Skeletal muscle tissue (tissue), 4 donors: ENCODE results near the gene SPATA32. TPM values are rescaled to one million over a fixed set of nuclear protein-coding genes. Genes with fewer than 3 reads are reported as not detected.

Source experiments
- H3K27ac ChIP-seq: one replicate; pipeline ENCODE4 v1.7.0; 2013; ENCODE audit warnings: mild to moderate bottlenecking, low read depth, low read length, inconsistent platforms
- H3K27me3 ChIP-seq, 3 donors: one replicate each; pipeline ENCODE4 v1.7.0; 2013; ENCODE audit warnings: low read length in 3 of 3; ENCODE audit not compliant: control insufficient read depth in 3 of 3, insufficient read depth in 3 of 3
- H3K36me3 ChIP-seq, 3 donors: one replicate each; pipeline ENCODE4 v1.7.0; 2013; ENCODE audit warnings: low read length in 3 of 3; ENCODE audit not compliant: control insufficient read depth in 3 of 3, insufficient read depth in 3 of 3
- H3K4me1 ChIP-seq, 3 donors: one replicate each; pipeline ENCODE4 v1.7.0; 2013; ENCODE audit warnings: low read length in 3 of 3, mild to moderate bottlenecking in 3 of 3; ENCODE audit not compliant: control insufficient read depth in 3 of 3, insufficient read depth in 3 of 3
- H3K4me3 ChIP-seq, 3 donors: one replicate each; pipeline ENCODE4 v1.7.0; 2013; ENCODE audit warnings: low read length in 3 of 3
- H3K9ac ChIP-seq, 3 donors: one replicate each; pipeline ENCODE4 v1.7.0; 2013; ENCODE audit warnings: low read length in 3 of 3, mild to moderate bottlenecking in 3 of 3, moderate library complexity in 2 of 3, low read depth in 1 of 3
- H3K9me3 ChIP-seq, 3 donors: one replicate each; pipeline ENCODE4 v1.7.0; 2013; ENCODE audit warnings: low read length in 3 of 3; ENCODE audit not compliant: control insufficient read depth in 3 of 3
- total RNA-seq: library from RNA; depleted of rRNA; stranded (reverse); fragments of >200 nt; gene quantifications from one replicate; pipeline ENCODE4 v1.2.3, GENCODE V29; 2014
- donor health status: Osteomylitis.

The SPATA32 gene
- total RNA-seq, 1 donor from 2014 or later: not detected

- H3K9me3 ChIP-seq: no peaks in the 10 kb centered on the region
- H3K27ac ChIP-seq: no peak overlapping the region
- peaks cover 21 to 26% (median 24%) of the 10 kb centered on the region in 3 donors for H3K36me3 ChIP-seq
- no peaks in the 10 kb centered on the region for H3K27me3 ChIP-seq
- peaks cover 12 to 36% (median 23%) of the 10 kb centered on the region in 3 donors for H3K4me1 ChIP-seq
- H3K4me3 ChIP-seq: no peak overlapping the region
- no peak overlapping the region for H3K9ac ChIP-seq
These were observed 14.1 kb upstream of the SPATA32 start for GRCh38 chr17:45276031-45276430.

GRCh38 chr17:45274033-45274432 lies 12.1 kb upstream of the SPATA32 start:
- H3K4me1 ChIP-seq: peaks cover 12 to 32% (median 21%) of the 10 kb centered on the region in 3 donors
- H3K9me3 ChIP-seq: no peaks in the 10 kb centered on the region
- H3K27me3 ChIP-seq: no peaks in the 10 kb centered on the region
- H3K36me3 ChIP-seq: peaks cover 40 to 46% (median 43%) of the 10 kb centered on the region in 3 donors
- H3K4me3 ChIP-seq: no peak overlapping the region
- peak overlapping the region in 1 of 3 donors; percentile 40 for H3K9ac ChIP-seq
- H3K27ac ChIP-seq: no peak overlapping the region

GRCh38 chr17:45273551-45273957 lies 11.7 kb upstream of the SPATA32 start:
- H3K4me1 ChIP-seq: peaks cover 12 to 31% (median 21%) of the 10 kb centered on the region in 3 donors
- no peak overlapping the region for H3K27ac ChIP-seq
- peak overlapping the region in 1 of 3 donors; percentile 40 for H3K9ac ChIP-seq
- peaks cover 45 to 50% (median 47%) of the 10 kb centered on the region in 3 donors for H3K36me3 ChIP-seq
- no peaks in the 10 kb centered on the region for H3K27me3 ChIP-seq
- no peak overlapping the region for H3K4me3 ChIP-seq
- H3K9me3 ChIP-seq: no peaks in the 10 kb centered on the region

GRCh38 chr17:45271603-45272002 lies 9.7 kb upstream of the SPATA32 start:
- H3K9me3 ChIP-seq: no peaks in the 10 kb centered on the region
- no peak overlapping the region for H3K4me3 ChIP-seq
- peaks cover 0 to 19% (median 10%) of the 10 kb centered on the region in 3 donors for H3K4me1 ChIP-seq
- no peaks in the 10 kb centered on the region for H3K27me3 ChIP-seq
- H3K36me3 ChIP-seq: peaks cover 58 to 69% (median 66%) of the 10 kb centered on the region in 3 donors
- no peak overlapping the region for H3K9ac ChIP-seq
- no peak overlapping the region for H3K27ac ChIP-seq

- Histone ChIP-seq H3K9me3 (no peaks in the 10 kb centered on the region), H3K36me3 (peaks cover 60 to 73% (median 72%) of the 10 kb centered on the region in 3 donors)
These were observed 9.0 kb upstream of the SPATA32 start for GRCh38 chr17:45270828-45271418.

GRCh38 chr17:45269912-45270311 lies 8.0 kb upstream of the SPATA32 start:
- peaks cover 62 to 79% (median 74%) of the 10 kb centered on the region in 3 donors for H3K36me3 ChIP-seq
- H3K4me1 ChIP-seq: peaks cover 0 to 29% (median 14%) of the 10 kb centered on the region in 3 donors
- H3K9me3 ChIP-seq: no peaks in the 10 kb centered on the region
- no peak overlapping the region for H3K4me3 ChIP-seq
- no peak overlapping the region for H3K27ac ChIP-seq
- no peaks in the 10 kb centered on the region for H3K27me3 ChIP-seq
- no peak overlapping the region for H3K9ac ChIP-seq

More at GRCh38 chr17:45270828-45271418, 9.0 kb upstream of the SPATA32 start:
- Histone ChIP-seq H3K27me3 (no peaks in the 10 kb centered on the region), H3K4me3 (no peak overlapping the region), H3K27ac (no peak overlapping the region), H3K4me1 (peaks cover 0 to 21% (median 11%) of the 10 kb centered on the region in 3 donors), H3K9ac (no peak overlapping the region)

GRCh38 chr17:45267436-45268055 lies 5.7 kb upstream of the SPATA32 start:
- H3K36me3 ChIP-seq: peaks cover 59 to 75% (median 67%) of the 10 kb centered on the region in 3 donors

GRCh38 chr17:45266372-45266926 lies 4.6 kb upstream of the SPATA32 start:
- Histone ChIP-seq H3K36me3 (peaks cover 56 to 70% (median 61%) of the 10 kb centered on the region in 3 donors), H3K27ac (peak overlapping the region; percentile 69)

More at GRCh38 chr17:45267436-45268055, 5.7 kb upstream of the SPATA32 start:
- H3K9me3 ChIP-seq: no peaks in the 10 kb centered on the region
- H3K4me1 ChIP-seq: peaks cover 16 to 42% (median 30%) of the 10 kb centered on the region in 3 donors
- no peaks in the 10 kb centered on the region for H3K27me3 ChIP-seq
- H3K27ac ChIP-seq: no peak overlapping the region
- H3K9ac ChIP-seq: no peak overlapping the region
- H3K4me3 ChIP-seq: no peak overlapping the region

GRCh38 chr17:45265821-45266220 lies 3.9 kb upstream of the SPATA32 start:
- no peaks in the 10 kb centered on the region for H3K9me3 ChIP-seq
- H3K27me3 ChIP-seq: no peaks in the 10 kb centered on the region
- H3K9ac ChIP-seq: peak overlapping the region in 1 of 3 donors; percentile 16
- peak overlapping the region; percentile 69 for H3K27ac ChIP-seq
- peaks cover 30 to 57% (median 44%) of the 10 kb centered on the region in 3 donors for H3K4me1 ChIP-seq
- peaks cover 53 to 67% (median 57%) of the 10 kb centered on the region in 3 donors for H3K36me3 ChIP-seq
- no peak overlapping the region for H3K4me3 ChIP-seq

More at GRCh38 chr17:45266372-45266926, 4.6 kb upstream of the SPATA32 start:
- Histone ChIP-seq H3K4me3 (no peak overlapping the region), H3K9ac (peak overlapping the region in 1 of 3 donors; percentile 3), H3K9me3 (no peaks in the 10 kb centered on the region), H3K27me3 (no peaks in the 10 kb centered on the region), H3K4me1 (peaks cover 24 to 50% (median 37%) of the 10 kb centered on the region in 3 donors)

GRCh38 chr17:45264988-45265387 lies 3.1 kb upstream of the SPATA32 start:
- Histone ChIP-seq H3K4me3 (no peak overlapping the region), H3K36me3 (peaks cover 46 to 59% (median 49%) of the 10 kb centered on the region in 3 donors), H3K4me1 (peaks cover 34 to 65% (median 52%) of the 10 kb centered on the region in 3 donors), H3K9me3 (no peaks in the 10 kb centered on the region), H3K27me3 (no peaks in the 10 kb centered on the region), H3K27ac (no peak overlapping the region), H3K9ac (peak overlapping the region in 1 of 3 donors; percentile 78)
